ENCODE measurements around the gene EN1.
A peak's percentile ranks its signal among the peaks of the same experiment; 100 is the strongest.

EN1 gene

GRCh38 chr2:118846953-118847761 is at the start of gene EN1:
EN1 (minus strand) TSS chr2:118847648; CDS start chr2:118847167, 481 bp downstream.
- DNase-seq = no peak

- no peak for DNase-seq
Observed at GRCh38 chr2:118893100-118893499, 45.7 kb upstream of the EN1 start.

DNA sequence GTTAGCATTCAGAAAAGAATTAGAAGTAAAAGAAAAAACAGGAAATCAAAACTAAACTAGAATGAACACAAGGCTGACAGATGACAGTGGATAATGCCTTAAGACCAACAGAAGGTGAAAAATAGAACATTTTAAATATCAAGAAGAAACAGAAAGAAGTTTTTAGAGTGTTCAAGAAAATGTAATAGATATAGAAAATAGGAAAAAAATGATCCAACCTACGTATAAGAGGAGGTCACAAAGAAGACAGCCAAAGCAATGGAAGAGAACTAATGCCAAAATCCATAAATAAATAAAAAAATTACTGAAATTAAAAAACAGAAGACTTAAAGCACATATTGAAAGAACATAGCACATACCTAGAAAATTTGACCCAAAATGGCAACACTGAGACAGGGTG is 42.5 kb upstream of the EN1 start:
- no peak for DNase-seq

DNA sequence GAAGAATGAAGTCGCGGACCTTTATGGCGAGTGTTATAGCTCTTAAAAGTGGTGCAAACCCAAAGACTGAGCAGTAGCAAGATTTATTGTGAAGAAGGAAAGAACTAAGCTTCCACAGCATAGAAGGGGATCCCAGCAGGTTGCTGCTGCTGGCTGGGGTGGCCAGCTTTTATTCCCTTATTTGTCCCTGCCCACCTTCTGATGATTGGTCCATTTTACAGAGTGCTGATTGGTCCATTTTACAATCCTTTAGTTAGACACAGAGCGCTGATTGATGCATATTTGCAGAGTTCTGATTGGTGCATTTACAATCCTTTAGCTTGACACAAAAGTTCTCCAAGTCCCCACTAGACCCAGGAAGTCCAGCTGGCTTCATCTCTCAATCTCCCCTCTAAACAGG is 36.3 kb upstream of the EN1 start:
- no peak for DNase-seq

GRCh38 chr2:118882693-118883336 is 35.4 kb upstream of the EN1 start:
- DNase-seq = peak in 38 of 56 donors; percentile 4 to 56 (median 26)

GRCh38 chr2:118881490-118882129 is 34.2 kb upstream of the EN1 start:
- DNase-seq = peak in 28 of 56 donors; percentile 3 to 42 (median 18)

- no peak for DNase-seq
Observed at GRCh38 chr2:118880501-118880900, 33.1 kb upstream of the EN1 start.

GRCh38 chr2:118878531-118879149 is 31.2 kb upstream of the EN1 start:
- DNase-seq = no peak

- DNase-seq = no peak
Observed at GRCh38 chr2:118875318-118875717, 27.9 kb upstream of the EN1 start.

DNA sequence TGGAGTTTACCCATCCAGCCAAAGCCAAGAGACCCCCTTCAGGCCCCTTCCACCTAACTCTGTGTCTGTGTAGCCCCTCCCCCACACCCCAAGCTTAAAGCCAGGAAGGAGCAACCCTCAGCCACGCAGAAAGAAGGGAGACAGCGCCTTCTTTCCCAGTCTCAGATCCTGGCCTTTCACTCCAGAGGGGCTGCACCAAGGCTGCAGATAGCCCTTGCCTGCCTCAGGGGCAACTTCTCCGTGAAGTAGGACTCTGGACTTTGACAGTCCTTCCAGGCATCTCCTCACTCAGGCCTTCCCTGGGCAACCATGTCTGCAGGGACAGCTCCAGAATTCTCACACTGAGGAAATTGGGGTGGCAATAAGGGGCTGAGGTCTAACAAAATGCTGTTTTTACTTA is 26.9 kb upstream of the EN1 start:
- DNase-seq = no peak

GRCh38 chr2:118865106-118865505 is 17.7 kb upstream of the EN1 start:
- peak in 9 of 56 donors; percentile 2 to 47 (median 8) for DNase-seq

DNA sequence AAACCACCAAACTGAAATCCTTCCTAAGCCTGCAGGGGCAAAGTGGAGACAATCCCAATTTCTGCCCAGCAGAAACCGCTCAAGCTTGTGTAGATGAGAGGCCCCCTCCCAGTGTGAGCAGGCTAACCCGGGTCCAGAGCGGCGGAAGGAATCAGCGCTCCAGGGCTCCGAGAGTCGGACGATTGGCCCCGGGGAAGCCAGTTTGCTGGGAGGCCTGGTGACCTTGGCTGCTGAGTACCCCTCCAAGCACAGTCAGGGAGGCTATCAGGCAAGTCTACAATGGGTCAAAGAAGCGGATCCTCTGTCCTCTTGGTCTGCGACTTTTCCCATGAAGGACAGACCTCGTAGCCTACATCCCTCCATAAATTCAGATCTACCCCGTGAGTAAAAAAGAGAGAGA is 16.8 kb upstream of the EN1 start:
- no peak for DNase-seq

GRCh38 chr2:118861731-118862130 is 14.3 kb upstream of the EN1 start:
- no peak for DNase-seq

DNA sequence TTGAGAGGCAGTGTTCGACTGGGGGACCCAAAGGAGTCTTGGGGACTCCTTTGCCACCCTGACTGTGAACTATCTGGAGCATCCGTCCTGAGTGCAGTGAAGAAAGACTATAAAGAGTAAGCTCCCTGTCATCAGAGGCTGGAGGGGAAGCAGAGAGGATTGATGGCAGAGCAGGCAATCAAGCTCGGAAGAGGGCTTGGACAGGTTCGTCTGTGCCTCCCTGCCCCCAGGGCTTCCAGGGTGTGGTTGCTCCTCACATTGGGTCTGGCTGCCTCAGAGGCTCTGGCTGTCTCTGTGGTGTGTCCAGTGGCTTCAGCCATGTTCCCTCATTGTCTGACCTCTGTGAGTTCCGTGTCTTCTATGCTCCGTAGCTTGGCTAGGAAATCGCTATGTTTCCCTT is 13.8 kb upstream of the EN1 start:
- DNase-seq = no peak

DNA sequence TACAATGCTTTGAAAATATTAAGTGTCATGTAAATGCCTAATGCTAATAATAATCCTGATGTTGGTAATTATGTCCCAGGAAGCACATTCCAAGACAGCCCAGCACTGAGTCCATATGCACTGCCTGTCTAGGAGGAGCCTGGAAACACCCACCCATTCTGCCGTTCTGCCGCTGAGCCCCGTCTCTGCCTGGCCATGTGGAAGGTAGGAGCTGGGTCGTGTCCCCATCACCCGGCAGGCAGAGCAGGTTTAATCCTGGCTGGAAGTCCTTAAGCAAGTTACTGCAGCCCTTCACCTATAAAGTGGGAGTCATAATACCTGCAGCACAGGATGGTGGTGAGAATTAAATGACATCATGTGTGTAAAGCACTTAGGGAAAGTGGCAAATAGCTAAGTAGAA is 13.1 kb upstream of the EN1 start:
- DNase-seq = no peak

DNA sequence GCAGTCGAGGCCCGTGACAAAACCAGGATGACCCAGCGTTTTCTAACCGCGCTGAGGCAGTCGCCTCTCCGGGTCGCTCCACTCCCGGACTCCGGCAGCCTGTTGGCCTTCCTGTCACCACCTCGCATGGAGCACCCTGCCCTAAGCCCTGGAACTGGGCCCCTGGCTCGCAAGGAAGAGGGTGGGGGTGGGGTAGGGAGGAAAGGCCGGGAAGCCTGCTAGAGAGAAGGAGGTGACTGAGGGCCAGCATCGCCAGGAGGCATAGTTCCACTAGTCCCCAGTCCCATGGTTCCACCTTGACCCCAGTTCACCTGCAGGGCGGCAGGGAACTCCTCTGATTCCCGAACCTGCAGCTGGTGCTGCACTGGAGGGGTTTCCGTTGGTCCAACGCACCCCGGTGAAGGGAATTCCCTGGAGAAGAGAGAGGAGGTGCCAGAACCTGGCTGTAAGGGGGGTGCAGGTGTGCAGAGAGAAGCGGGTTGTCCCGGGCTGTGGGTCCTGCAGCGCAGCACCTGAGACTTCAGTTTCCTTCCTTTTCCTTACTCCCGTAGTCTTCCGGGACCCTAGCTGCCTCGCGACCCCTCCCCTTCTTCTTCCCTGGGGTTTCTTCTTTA is 11.8 kb upstream of the EN1 start:
- DNase-seq = no peak

DNA sequence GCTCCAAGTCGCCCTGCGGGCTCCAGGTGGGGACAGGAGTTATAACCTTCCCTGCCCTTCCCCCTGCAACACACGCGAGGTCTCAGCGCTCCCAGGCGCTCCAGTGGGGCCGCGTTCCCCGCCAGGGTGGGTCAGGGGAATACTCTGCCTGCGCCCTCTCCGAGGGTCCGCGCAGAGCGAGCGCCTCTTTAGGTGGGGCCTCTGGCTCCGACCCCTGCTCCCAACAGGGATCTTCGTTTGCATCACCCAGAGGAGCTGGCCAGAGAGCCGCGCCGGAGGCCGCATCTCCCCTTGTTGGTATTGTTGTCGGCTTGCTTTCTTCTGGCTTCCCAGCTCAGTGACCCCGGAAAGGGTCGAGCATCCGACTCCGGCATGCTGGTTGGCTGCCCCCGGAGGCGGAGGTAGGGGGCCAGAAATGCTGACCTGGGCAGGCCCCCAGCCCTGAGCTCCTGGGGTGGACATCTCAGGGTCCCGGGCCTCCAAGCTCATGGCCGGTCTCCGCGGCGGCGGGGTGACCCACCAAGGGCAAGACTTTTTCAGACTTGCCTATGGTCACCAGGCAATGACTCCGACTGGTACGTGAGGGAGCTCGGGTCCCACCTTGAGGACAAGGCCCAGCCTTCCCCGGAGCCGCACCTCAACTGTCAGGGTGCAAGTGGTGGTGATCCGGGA is 11.2 kb upstream of the EN1 start:
- DNase-seq = no peak

GRCh38 chr2:118857677-118858484 is 10.4 kb upstream of the EN1 start:
- no peak for DNase-seq

GRCh38 chr2:118856978-118857676 is 9.7 kb upstream of the EN1 start:
- DNase-seq = no peak

All from amygdala (tissue), 56 donors.